Metanephros (tissue), 2 donors: ENCODE data around the gene SYDE2. TPM values are rescaled to one million over a fixed set of nuclear protein-coding genes. Genes with fewer than 3 reads are reported as not detected.

Source experiments
- small RNA-seq: library from RNA; depleted of rRNA; stranded (forward); fragments of <200 nt; gene quantifications from one replicate; pipeline ENCODE3, GENCODE V24; 2014; ENCODE audit warnings: low replicate concordance
- total RNA-seq: library from RNA; depleted of rRNA; stranded (reverse); fragments of >200 nt; gene quantifications from one replicate; pipeline ENCODE4 v1.2.3, GENCODE V29; 2014

SYDE2 gene, protein sequence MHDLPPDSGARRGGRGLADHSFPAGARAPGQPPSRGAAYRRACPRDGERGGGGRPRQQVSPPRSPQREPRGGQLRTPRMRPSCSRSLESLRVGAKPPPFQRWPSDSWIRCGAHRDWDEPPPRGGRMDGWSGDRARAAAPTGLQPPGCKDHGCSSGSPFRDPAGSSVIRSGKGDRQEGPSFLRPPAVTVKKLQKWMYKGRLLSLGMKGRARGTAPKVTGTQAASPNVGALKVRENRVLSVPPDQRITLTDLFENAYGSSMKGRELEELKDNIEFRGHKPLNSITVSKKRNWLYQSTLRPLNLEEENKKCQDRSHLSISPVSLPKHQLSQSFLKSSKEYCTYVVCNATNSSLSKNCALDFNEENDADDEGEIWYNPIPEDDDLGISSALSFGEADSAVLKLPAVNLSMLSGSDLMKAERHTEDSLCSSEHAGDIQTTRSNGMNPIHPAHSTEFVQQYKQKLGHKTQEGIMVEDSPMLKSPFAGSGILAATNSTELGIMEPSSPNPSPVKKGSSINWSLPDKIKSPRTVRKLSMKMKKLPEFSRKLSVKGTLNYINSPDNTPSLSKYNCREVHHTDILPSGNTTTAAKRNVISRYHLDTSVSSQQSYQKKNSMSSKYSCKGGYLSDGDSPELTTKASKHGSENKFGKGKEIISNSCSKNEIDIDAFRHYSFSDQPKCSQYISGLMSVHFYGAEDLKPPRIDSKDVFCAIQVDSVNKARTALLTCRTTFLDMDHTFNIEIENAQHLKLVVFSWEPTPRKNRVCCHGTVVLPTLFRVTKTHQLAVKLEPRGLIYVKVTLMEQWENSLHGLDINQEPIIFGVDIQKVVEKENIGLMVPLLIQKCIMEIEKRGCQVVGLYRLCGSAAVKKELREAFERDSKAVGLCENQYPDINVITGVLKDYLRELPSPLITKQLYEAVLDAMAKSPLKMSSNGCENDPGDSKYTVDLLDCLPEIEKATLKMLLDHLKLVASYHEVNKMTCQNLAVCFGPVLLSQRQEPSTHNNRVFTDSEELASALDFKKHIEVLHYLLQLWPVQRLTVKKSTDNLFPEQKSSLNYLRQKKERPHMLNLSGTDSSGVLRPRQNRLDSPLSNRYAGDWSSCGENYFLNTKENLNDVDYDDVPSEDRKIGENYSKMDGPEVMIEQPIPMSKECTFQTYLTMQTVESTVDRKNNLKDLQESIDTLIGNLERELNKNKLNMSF
- 19.5 TPM for total RNA-seq

DNA sequence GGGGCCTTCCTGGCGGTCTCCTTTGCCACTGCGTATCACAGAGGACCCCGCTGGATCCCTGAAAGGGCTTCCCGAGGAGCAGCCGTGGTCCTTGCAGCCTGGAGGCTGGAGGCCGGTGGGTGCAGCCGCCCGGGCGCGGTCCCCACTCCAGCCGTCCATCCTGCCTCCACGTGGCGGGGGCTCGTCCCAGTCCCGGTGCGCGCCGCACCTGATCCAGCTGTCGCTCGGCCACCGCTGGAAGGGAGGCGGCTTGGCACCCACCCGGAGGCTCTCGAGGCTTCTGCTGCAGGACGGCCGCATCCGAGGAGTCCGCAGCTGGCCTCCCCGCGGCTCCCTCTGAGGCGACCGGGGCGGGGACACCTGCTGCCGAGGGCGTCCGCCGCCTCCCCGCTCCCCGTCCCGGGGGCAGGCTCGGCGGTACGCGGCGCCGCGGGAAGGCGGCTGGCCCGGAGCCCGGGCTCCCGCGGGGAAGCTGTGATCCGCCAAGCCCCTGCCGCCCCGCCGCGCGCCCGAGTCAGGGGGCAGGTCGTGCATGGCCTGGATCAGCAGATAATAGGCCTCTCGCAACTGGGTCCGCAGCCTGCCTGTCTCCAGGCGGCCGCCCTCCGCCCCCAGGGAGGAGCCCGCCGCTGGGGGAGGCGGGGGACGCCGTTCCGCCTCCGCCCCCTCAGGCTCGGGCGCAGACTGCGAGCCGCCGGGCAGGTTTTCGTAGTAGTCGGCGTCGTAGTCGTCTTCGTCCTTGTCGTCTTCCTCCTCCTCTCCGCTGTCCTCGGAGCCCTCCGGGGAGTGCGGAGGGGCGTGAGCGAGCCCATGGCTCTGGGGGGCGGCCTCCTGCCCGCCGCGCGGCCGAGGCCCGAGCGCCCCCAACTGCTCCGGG is at the start of gene SYDE2:
TSS of gene SYDE2 (minus strand) at position 554 of the 877 bp plus-strand sequence. CDS start at position 534, 20 bp downstream.

Small RNAs within 50 kb of the gene (small RNA-seq; reads per million reads assigned to genes)
- 0.16 reads per million for gene MIR4423

Other genes with a start within 250 kb of the SYDE2 start
- 0.93 TPM for gene MCOLN2, start 203.9 kb downstream of the SYDE2 start, total RNA-seq
- gene MCOLN3, start 152.5 kb downstream of the SYDE2 start, total RNA-seq, result 5.3 TPM
- gene C1orf52, start 58.6 kb upstream of the SYDE2 start, total RNA-seq, result 20.9 TPM
- 27.2 TPM for gene BCL10, start 75.6 kb upstream of the SYDE2 start, total RNA-seq